Measurements from ENCODE around the gene ZNF609.

GRCh38 chr15:64712353-64712752 lies 252.0 kb downstream of the ZNF609 start:
- no peak for TF ChIP-seq GATA2 (IDR thresholded peaks at IDR 0.05; ENCODE audit: low read depth, low read length)
- TF ChIP-seq GATA3 (IDR thresholded peaks at IDR 0.05; ENCODE audit: low read depth, low read length), result no peak
